CD4-positive, alpha-beta T cell treated with Interleukin-4 for 4 hours (primary cell): ENCODE results near the gene CYTH2.

ENCODE experiments used
- DNase-seq: peaks from one replicate; pipeline ENCODE4 v3.0.0-alpha.2; 2020

CYTH2 gene

DNA sequence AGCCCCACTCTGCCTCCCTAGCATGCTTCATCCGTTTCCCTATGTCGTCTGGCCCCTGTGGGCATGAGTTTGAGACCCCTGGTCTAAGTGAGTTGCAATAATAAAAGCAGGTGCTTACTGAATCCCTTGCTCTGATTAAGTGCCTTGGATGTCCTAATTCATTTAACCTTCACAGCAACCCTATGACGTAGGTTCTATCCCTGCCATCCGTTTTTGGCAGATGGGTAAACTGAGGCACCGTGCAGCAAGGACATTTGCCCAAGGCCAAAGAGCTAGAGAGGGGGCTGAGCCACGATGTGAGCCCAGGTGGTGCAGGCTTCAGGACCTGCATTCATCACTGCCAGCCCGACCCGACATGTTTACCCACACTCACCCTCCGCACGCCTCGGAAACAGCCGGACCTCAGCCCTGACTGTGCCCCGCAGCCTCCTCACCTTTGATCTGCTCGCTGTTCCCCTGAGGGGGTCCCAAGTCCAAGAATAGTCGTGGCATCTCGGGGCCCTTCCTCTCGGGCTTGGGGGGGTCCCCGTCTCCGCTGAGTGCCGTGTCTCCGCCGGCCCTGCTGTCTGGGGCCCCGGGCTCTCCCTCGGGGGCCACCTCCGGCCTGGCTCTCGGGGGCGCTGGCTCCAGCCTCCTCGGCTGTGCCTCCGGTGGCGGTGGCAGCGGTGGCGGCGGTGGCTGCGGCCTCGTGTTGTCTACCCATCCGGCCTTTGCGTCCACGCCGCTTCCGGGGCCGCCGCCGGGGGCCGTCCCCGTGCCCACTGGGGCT lies 28.0 kb downstream of the CYTH2 start:
- DNase-seq = no peak

GRCh38 chr19:48497728-48498594 lies 28.8 kb downstream of the CYTH2 start:
- DNase-seq = no peak

DNA sequence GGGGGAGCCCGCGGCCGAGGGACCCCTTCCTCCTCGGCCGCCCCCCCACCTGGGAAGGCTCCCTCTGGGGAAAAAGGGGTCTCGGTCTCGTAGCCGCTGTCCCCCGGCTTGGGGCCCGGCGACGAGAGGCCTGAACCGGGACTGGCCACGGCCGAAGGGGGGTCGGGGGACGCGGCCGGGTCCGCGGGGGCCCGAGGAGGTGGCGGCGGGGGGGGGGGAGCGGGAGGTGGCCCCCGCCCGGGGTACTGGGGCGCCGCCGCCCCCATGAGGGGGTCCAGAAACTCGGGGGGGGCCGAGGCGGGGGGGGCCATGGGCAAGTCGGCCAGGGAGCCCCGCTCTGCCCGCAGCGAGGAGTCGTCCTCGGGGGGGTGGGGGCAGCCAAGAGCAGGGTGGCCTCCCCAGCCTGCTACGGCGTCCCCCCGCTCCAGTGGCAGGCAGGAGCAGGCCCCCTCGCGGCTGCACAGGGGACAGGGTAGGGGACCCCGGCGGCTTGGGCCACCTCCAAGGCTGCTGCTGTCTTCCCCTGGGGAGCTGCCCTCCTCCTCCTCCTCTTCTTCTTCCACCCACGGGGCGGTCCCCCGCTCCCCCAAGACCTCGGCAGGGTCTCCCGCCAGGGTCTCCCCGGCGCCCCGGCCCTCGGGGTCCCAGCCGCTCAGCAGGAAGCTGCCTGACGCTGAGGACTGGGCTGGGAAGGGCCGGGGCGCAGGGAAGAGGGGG lies 29.6 kb downstream of the CYTH2 start:
- no peak for DNase-seq

- DNase-seq = no peak
Observed at GRCh38 chr19:48499316-48500090, 30.3 kb downstream of the CYTH2 start.

DNA sequence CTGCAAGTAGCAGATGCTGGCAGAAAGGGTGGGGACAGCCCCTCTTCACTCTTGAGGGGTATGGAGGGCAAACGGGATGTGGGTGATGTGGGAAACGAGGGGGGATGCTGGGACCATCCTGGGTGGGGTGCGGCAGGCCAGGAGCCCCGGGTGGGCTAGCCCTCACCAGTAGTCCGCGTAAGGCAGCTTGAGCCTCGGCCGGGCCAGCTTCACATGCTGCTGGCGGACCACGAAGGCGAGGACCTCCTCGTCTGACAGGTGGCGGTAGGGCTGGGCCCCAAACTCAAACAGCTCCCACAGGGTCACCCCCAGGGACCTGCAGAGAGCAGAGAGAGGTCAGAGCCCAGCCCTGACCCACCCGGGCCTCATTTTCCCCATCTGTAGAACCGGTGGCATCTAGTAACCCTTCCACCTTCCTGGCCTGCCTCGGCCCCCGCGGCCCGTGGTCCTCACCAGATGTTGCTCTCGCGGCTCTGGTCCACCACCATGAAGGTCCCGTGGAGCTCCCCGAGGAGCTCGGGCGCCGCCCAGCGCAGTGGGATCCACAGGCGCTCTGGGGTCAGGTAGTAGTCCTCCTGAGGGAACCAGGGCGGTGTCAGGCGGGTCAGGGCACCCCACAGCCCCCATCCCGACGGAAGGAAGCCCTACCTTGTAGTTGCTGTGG lies 31.8 kb downstream of the CYTH2 start:
- no peak for DNase-seq

DNA sequence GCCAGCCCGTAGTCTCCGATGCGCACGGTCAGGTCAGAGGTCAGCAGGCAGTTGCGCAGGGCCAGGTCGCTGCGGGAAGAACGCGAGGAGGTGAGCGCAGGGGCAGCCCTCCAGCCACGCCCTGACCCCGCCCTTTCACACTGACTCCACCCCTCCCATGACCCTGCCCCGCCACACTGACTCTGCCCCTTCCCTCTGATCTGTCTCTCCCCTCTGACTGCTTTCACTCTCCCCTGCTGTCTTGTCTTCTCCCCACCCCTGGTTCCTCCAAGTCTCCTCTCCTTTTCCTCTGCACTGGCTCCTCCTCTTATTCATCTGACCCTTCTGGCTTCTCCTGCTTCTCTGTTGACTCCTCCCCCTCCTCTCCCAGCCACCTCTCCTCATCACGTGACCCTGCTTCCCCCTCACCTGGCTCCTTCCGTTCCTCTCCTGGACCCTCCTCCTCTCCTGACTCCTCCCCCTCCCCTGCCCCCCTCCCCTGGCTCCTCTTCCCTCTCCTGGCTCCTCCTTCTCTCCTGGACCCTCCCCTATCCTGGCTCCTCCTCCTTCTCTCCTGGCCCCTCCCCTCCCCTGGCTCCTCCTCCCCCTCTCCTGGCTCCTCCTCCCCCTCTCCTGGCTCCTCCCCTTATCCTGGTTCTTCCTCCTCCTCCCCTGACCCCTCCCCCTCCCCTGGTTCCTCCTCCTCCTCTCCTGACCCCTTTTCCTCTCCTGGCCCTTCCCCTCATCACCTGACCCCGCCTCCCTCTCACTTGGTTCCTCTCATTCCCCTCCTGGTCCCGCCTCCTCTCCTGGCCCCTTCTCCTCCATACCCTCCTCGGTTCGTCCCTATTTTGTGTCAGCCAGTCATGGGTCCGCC lies 32.6 kb downstream of the CYTH2 start:
- DNase-seq = peak; percentile 73

DNA sequence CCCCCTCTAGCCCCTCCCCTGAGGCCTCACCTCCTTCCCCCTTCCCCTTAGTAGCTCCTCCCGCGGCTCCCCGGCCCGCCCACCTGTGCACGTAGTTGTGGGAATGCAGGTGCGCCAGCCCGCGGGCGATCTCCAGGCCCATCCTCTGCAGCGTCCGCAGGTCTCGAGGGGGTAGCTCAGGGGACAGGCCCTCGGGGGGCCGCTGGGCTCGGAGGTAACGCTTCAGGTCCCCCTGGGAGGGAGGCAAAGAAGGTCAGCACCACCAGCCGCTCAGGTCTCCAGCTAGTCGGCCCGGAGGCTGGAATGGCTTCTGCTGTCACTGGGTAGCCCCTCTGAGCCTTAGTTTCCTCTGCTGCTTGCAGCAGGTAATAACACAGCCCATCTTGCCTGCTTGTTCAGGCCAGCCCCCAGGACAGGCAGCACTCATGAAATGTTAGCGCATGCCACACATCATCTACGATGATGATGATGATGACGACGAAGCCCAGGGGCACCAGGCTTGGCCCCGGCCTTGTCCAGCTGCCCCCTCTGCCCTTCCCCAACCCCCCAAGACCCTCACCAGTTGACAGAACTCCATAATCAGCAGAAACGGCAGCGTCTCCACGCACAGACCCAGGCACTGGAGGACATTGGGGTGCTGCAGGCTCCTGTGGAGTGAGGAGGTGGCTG lies 33.3 kb downstream of the CYTH2 start:
- DNase-seq = no peak

- peak; percentile 60 for DNase-seq
Observed at GRCh38 chr19:48506138-48506733, 37.1 kb downstream of the CYTH2 start.

GRCh38 chr19:48507911-48508439 lies 38.8 kb downstream of the CYTH2 start:
- DNase-seq = no peak

GRCh38 chr19:48508729-48509411 lies 39.7 kb downstream of the CYTH2 start:
- no peak for DNase-seq

GRCh38 chr19:48509467-48510194 lies 40.5 kb downstream of the CYTH2 start:
- no peak for DNase-seq

DNA sequence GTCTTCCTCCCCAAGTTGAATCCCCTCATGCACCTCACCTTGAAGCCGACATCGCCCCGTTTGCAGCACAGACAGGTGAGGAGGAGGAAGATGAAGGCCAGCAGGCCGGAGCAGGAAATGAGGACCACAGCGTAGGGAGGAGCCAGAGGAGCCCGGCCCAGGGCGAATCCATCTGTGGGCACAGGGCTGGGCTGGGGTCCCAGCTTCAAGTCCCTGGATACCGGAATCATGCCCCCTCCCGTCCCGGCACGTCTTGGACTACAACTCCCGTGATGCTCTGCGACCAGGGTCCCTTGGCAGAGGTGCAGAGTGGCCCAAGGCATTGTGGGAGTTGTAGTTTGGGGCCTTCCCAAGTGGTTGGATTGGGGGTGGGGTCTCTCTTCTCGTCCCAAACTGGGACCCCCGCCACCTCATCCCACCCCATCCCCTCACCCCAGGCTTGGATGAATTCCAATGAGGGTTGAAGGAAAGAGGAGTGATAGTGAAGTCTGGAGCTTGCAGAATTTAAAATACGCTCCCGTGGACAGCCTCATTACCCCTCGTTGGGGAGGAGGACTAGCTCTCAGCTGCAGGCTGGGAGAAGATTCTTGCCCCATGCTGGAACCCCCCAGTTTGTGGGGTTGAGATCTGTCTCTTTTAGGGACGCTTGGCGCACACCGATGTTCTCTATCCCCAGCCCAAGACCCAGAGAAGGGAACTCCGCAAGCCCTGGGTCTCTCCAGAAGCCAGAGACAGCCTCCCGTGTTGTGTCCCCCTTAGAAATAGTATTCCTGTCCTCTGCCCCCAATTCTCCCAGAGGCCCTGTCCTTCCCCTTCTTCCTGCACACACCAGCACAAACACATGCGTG lies 41.5 kb downstream of the CYTH2 start:
- DNase-seq = peak; percentile 62

DNA sequence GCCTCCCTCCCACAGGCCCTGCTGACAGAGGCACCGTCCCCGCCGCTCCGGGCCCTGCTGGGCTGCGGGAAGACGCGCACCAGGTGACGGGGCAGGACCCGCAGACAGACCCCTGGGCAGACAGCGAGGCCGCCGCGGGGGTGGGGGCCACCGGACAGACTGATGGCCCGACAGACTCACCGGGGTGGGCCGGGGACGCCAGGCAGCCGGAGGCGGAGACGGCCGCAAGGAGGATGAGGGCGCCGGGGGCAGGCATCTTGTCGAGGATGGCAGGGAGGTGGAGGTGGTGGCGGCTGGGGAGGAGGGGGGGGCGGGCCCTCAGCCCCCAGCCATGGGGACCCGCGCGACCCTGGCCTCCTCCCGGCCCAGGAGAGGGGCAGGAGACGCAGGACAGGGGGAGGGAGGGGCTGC lies 42.2 kb downstream of the CYTH2 start:
- DNase-seq = no peak

DNA sequence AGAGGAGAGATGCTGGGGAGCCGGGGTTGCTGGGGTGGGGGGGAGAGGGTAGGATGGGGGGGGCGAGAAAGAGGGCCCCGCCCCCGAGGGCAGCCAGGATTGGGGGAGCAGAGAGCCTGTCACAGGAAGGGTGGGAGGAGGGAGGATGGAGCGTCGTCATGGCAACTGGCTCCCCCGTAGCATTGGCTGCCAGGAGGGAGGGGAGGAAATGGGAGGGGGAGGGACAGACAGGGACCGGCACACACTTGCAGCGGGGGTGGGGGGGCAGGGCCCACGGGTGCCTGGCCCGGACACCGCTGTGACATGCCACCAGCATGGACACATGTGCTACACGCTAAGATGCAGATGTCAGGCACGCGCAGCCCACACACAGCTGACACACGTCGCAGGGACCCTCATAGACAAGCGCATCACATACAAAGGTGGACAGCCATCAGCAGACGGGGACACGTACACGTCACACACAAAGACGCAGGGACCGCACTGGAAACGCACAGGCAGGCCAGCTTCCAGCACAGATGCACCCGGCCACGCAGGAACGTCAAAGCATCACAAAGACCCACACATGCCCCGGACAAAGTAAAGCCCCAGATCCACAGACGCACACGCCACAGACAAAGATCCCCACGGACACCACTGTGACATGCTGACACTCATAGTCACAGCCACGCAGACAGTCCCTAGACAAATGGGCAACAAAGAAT lies 42.8 kb downstream of the CYTH2 start, which contains the start of gene LMTK3:
TSS of gene LMTK3 (minus strand) at position 36 of the 704 bp plus-strand sequence. CDS start 259 bp downstream, outside the sequence.
- peak; percentile 90 for DNase-seq

DNA sequence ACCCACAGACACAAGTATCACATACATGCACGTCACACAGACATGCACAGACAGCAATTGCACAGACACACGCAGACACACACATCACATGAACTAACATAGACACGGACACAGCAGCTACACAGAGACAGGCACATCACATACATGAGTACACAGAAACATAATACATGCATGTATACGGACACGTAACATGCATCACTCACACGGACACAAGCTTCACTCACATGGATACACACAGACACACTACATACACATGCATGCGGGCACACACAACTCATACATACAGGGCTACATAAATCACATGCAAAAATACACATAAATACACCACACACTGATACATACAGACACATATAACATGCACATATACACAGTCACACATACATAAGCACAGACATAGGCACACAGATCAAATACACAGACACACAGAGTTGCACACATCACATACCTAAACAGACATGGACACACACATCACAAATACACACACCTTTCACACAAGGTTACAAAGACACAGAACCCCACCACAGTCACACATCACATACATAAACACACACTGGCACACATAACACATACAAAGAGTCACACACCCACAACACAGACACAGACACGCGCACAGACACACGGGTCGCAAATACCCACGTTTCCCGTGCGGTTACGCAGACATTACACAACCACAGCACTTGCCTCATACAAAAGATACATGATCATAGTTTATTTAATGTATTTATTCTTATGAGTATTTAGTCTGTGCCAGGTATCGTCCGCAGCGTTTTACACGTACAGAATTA lies 43.5 kb downstream of the CYTH2 start:
- peak; percentile 15 for DNase-seq
